ENCODE measurements around the gene SKOR2.
"Not testable (repeated sequence)": the region's sequence is repeated elsewhere in the genome, so short reads cannot be mapped to it uniquely, and the experiment has no call there.

SKOR2 gene

GRCh38 chr18:47206945-47207637, 44.4 kb downstream of the SKOR2 start:
- TF ChIP-seq CTCF (IDR thresholded peaks at IDR 0.05; ENCODE audit: low read depth, low read length), result no peak
- Histone ChIP-seq H3K9me3 (no peaks in the 10 kb centered on the region), H3K36me3 (no peaks in the 10 kb centered on the region), H3K4me1 (peaks cover 13% of the 10 kb centered on the region), H3K4me3 (ENCODE audit: low read depth, low read length) (no peak overlapping the region), H3K27me3 (no peaks in the 10 kb centered on the region)
- DNase-seq, result no peak

GRCh38 chr18:47204908-47205522, 46.4 kb downstream of the SKOR2 start:
- H3K9me3 ChIP-seq, result no peaks in the 10 kb centered on the region
- TF ChIP-seq CTCF (IDR thresholded peaks at IDR 0.05; ENCODE audit: low read depth, low read length), result peak; percentile 87
- no peak overlapping the region for H3K4me3 ChIP-seq (ENCODE audit: low read depth, low read length)
- peak; percentile 49 for DNase-seq
- H3K27me3 ChIP-seq, result no peaks in the 10 kb centered on the region
- no peaks in the 10 kb centered on the region for H3K36me3 ChIP-seq
- H3K4me1 ChIP-seq, result peaks cover 13% of the 10 kb centered on the region

GRCh38 chr18:47203626-47204464, 47.6 kb downstream of the SKOR2 start:
- DNase-seq, result peak; percentile 12
- H3K4me1 ChIP-seq, result peaks cover 13% of the 10 kb centered on the region
- TF ChIP-seq CTCF (IDR thresholded peaks at IDR 0.05; ENCODE audit: low read depth, low read length), result no peak
- no peak overlapping the region for H3K4me3 ChIP-seq (ENCODE audit: low read depth, low read length)
- no peaks in the 10 kb centered on the region for H3K9me3 ChIP-seq
- no peaks in the 10 kb centered on the region for H3K27me3 ChIP-seq
- no peaks in the 10 kb centered on the region for H3K36me3 ChIP-seq

GRCh38 chr18:47195961-47196360, 55.5 kb downstream of the SKOR2 start:
- H3K9me3 ChIP-seq; DNase-seq; H3K4me1 ChIP-seq; H3K27me3 ChIP-seq; H3K4me3 ChIP-seq (ENCODE audit: low read depth, low read length); H3K36me3 ChIP-seq: not testable (repeated sequence)

GRCh38 chr18:47191961-47192360, 59.5 kb downstream of the SKOR2 start:
- TF ChIP-seq CTCF (IDR thresholded peaks at IDR 0.05; ENCODE audit: low read depth, low read length), result no peak
- DNase-seq, result no peak

GRCh38 chr18:47187721-47188120, 63.7 kb downstream of the SKOR2 start:
- Histone ChIP-seq H3K4me1 (peaks cover 12% of the 10 kb centered on the region), H3K36me3 (no peaks in the 10 kb centered on the region)
- no peak for TF ChIP-seq CTCF (IDR thresholded peaks at IDR 0.05; ENCODE audit: low read depth, low read length)

More at GRCh38 chr18:47191961-47192360, 59.5 kb downstream of the SKOR2 start:
- H3K4me1 ChIP-seq, result no peaks in the 10 kb centered on the region
- no peaks in the 10 kb centered on the region for H3K27me3 ChIP-seq
- H3K9me3 ChIP-seq, result no peaks in the 10 kb centered on the region
- H3K36me3 ChIP-seq, result no peaks in the 10 kb centered on the region
- no peak overlapping the region for H3K4me3 ChIP-seq (ENCODE audit: low read depth, low read length)

More at GRCh38 chr18:47187721-47188120, 63.7 kb downstream of the SKOR2 start:
- Histone ChIP-seq H3K27me3 (no peaks in the 10 kb centered on the region), H3K4me3 (ENCODE audit: low read depth, low read length) (no peak overlapping the region), H3K9me3 (no peaks in the 10 kb centered on the region)
- no peak for DNase-seq

All from BE2C (cell line).